ACC112 (cell line): ENCODE data around the gene PCSK6.

Source experiments
- H2AFZ ChIP-seq: fragments of 200-600 bp; sonication (generic); one replicate; pipeline ENCODE4 v1.6.0; 2017; ENCODE audit warnings: antibody characterized with exemption, low read length; ENCODE audit not compliant: unreplicated experiment
- H3K27ac ChIP-seq: fragments of 200-600 bp; sonication (generic); 2 replicates; pipeline ENCODE4 v1.5.1; 2014; ENCODE audit warnings: low read depth, mild to moderate bottlenecking, antibody characterized with exemption, low read length, moderate library complexity
- H3K27me3 ChIP-seq: fragments of 200-600 bp; sonication (generic); 2 replicates; pipeline ENCODE4 v1.6.1; 2014; ENCODE audit warnings: mild to moderate bottlenecking, antibody characterized with exemption, low read length, moderate library complexity, mixed read lengths; ENCODE audit not compliant: insufficient read depth
- H3K36me3 ChIP-seq: fragments of 200-600 bp; sonication (generic); 2 replicates; pipeline ENCODE4 v1.6.1; 2016; ENCODE audit warnings: mild to moderate bottlenecking, antibody characterized with exemption, low read length, moderate library complexity, mixed read lengths; ENCODE audit not compliant: insufficient read depth
- H3K4me1 ChIP-seq: fragments of 200-600 bp; sonication (generic); one replicate; pipeline ENCODE4 v1.6.1; 2016; ENCODE audit warnings: low read length, mixed read lengths; ENCODE audit not compliant: insufficient read depth, unreplicated experiment, control insufficient read depth
- H3K4me3 ChIP-seq: fragments of 200-600 bp; sonication (generic); 2 replicates; pipeline ENCODE4 v1.5.1; 2014; ENCODE audit warnings: mild to moderate bottlenecking, low read depth, low read length
- H3K79me2 ChIP-seq: fragments of 200-600 bp; sonication (generic); one replicate; pipeline ENCODE4 v1.6.0; 2016; ENCODE audit warnings: low read length; ENCODE audit not compliant: control insufficient read depth, unreplicated experiment, insufficient read depth

Gene PCSK6

GRCh38 chr15:101506491-101506890 lies 17.0 kb upstream of the PCSK6 start:
- no peak overlapping the region for H3K4me3 ChIP-seq
- peaks cover 9% of the 10 kb centered on the region for H3K27me3 ChIP-seq
- H3K79me2 ChIP-seq: no peaks in the 10 kb centered on the region
- H2AFZ ChIP-seq: no peak overlapping the region
- no peaks in the 10 kb centered on the region for H3K36me3 ChIP-seq
- H3K27ac ChIP-seq: no peak overlapping the region
- H3K4me1 ChIP-seq: no peaks in the 10 kb centered on the region

GRCh38 chr15:101505610-101506337 lies 16.3 kb upstream of the PCSK6 start:
- Histone ChIP-seq H3K27me3 (peaks cover 9% of the 10 kb centered on the region), H2AFZ (no peak overlapping the region), H3K27ac (no peak overlapping the region), H3K79me2 (no peaks in the 10 kb centered on the region), H3K4me1 (no peaks in the 10 kb centered on the region), H3K4me3 (no peak overlapping the region), H3K36me3 (no peaks in the 10 kb centered on the region)

DNA sequence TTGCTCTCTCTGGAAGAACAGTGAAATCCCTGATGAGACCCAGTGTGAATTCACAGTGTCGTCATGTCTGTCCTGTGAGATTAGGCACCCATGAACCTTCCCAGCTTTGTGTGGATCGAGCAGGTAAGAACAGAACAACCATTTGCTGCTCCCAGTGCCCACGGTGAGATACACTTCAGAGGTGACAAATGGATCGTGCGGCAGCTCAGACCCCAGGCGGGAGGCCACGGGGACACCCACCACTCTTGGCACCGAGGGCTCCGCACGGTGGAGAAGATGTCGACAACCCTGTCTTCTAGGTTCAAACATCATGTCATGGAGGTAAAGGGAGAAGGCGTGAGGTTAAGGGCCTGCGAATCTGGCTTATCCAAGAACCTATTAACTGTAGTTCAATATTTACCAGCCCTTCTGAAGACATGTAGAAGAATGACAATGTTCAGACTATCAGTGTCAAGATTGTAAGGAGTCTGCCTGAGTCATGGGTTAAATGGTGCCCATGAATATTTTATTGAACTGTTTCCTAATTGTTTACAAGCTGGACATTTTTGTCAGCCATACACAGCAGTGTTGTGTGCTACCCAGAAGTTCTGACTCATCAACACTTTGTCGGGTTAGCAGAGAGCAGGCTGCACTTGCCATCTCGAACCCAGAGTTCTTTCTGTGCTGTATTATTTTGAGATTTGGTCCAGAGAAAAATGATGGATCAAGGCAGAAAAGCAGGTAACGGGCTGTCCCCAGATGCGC lies 15.5 kb upstream of the PCSK6 start:
- Histone ChIP-seq H3K27me3 (peaks cover 6% of the 10 kb centered on the region), H3K4me1 (no peaks in the 10 kb centered on the region), H2AFZ (no peak overlapping the region)

DNA sequence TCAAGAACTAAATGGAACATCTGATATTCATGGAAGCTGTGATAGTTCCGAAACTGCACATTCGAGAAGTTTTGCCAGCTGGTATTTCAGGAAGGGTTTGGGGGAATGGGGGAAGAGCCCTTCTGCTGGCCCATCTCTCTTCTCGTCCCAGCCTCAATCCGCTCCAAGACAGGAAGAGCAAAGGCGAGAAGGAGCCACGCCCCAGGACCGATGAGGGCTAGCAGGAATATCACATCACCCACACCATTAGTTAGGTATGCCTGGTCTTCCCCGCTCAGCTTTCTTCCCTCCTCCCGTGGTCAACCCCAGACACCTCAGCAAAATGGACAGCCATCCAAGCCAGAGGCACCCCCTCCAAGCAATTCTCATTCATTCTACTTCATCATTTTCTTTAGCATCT lies 14.9 kb upstream of the PCSK6 start:
- no peaks in the 10 kb centered on the region for H3K79me2 ChIP-seq
- no peaks in the 10 kb centered on the region for H3K4me1 ChIP-seq
- no peak overlapping the region for H3K27ac ChIP-seq
- H3K36me3 ChIP-seq: no peaks in the 10 kb centered on the region
- H3K27me3 ChIP-seq: peaks cover 4% of the 10 kb centered on the region; the same call in 1 of the 2 replicates
- no peak overlapping the region for H3K4me3 ChIP-seq
- H2AFZ ChIP-seq: no peak overlapping the region

More for the DNA sequence above, 15.5 kb upstream of the PCSK6 start:
- no peak overlapping the region for H3K4me3 ChIP-seq
- no peaks in the 10 kb centered on the region for H3K79me2 ChIP-seq
- H3K36me3 ChIP-seq: no peaks in the 10 kb centered on the region
- no peak overlapping the region for H3K27ac ChIP-seq

DNA sequence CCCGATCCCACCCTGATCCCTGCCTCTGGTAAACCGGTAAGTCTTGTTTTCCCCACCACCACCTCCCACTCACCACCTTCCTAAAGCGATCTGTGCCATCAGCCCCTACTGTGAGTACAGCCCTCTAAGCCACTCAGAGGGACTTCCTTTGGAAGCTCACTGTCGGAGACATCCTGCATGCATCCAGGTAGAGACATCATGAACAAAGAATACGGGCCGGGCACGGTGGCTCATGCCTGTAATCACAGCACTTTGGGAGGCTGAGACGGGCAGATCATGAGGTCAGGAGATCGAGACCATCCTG lies 13.7 kb upstream of the PCSK6 start:
- Histone ChIP-seq H3K4me1 (no peaks in the 10 kb centered on the region), H3K36me3 (no peaks in the 10 kb centered on the region), H3K27ac (no peak overlapping the region), H2AFZ (no peak overlapping the region), H3K27me3 (no peaks in the 10 kb centered on the region), H3K79me2 (no peaks in the 10 kb centered on the region), H3K4me3 (no peak overlapping the region)

DNA sequence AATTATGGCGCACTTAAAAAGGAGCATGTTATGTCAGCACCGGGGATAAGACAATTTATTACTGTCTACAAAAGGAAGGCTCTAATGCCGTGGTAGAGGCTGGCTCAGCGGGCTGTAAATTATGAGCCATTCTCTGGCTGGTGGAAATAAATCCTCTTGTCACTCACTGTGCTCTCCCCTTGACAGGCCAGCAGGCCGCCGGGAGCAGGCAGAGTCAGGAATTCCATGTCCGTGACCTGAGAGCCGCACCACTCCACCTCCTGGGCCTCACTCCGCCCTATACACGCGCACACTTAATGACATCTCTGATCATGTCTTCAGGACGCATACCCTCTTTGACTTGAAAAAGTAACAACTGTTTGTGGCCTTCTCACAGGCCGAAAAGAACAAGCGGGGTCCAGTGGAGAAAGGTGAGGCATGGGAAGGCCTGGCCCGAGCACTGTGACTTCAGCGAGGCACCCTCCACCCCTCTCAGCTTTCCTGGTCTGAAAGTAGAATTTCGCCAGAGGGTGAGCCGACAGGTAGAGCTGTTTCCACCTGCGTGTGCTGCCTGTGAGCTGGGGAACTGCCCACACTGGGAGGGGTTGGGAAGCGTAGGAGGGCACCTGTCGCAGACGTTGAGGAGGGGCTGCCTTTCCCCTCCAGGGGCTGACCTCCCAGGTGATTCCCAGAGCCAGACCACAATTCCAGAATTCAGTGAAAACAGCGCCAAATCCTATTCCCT lies 13.2 kb upstream of the PCSK6 start:
- H3K4me3 ChIP-seq: no peak overlapping the region
- H3K27ac ChIP-seq: no peak overlapping the region
- H3K4me1 ChIP-seq: no peaks in the 10 kb centered on the region
- no peaks in the 10 kb centered on the region for H3K27me3 ChIP-seq
- no peaks in the 10 kb centered on the region for H3K79me2 ChIP-seq
- H3K36me3 ChIP-seq: no peaks in the 10 kb centered on the region
- no peak overlapping the region for H2AFZ ChIP-seq

DNA sequence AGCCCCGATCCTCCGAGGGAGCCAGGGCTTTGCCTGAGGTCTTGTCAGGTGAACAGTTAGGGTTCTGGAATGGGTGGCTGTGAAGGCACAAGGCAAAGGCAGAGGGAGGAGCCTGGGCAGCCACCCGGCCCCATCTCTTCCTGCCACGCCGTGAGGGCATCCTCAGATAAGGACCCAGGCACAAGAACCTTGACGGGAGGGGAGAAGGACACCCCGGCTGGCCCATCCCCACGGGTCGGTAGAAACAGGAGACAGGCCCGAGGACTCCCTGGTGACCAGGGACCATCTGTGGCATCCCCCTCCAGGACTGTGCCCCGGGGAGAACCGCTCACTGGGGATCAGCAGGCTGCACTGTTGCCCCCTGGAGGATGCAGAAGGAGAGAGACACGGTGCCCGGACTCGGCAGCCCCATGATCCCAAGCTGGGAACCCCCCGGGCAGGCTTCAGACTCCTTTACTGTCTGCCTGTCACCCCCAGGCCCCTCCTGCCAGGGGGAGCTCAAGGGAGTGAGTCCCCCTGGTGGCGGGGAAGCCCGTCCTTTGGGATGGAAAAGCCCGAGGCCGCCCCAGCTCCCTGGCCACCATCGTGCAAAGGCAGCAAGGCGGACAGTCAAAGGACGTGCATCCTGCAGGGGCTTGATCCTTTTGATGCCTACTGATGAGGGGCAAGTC lies 12.3 kb upstream of the PCSK6 start:
- H3K4me3 ChIP-seq: no peak overlapping the region

GRCh38 chr15:101500865-101501551 lies 11.5 kb upstream of the PCSK6 start:
- no peaks in the 10 kb centered on the region for H3K36me3 ChIP-seq
- no peaks in the 10 kb centered on the region for H3K4me1 ChIP-seq
- H2AFZ ChIP-seq: no peak overlapping the region
- H3K79me2 ChIP-seq: no peaks in the 10 kb centered on the region
- H3K27ac ChIP-seq: no peak overlapping the region
- H3K27me3 ChIP-seq: peaks cover 11% of the 10 kb centered on the region
- no peak overlapping the region for H3K4me3 ChIP-seq

More for the DNA sequence above, 12.3 kb upstream of the PCSK6 start:
- no peaks in the 10 kb centered on the region for H3K36me3 ChIP-seq
- H3K79me2 ChIP-seq: no peaks in the 10 kb centered on the region
- no peaks in the 10 kb centered on the region for H3K4me1 ChIP-seq
- peaks cover 3% of the 10 kb centered on the region for H3K27me3 ChIP-seq
- no peak overlapping the region for H3K27ac ChIP-seq
- no peak overlapping the region for H2AFZ ChIP-seq

DNA sequence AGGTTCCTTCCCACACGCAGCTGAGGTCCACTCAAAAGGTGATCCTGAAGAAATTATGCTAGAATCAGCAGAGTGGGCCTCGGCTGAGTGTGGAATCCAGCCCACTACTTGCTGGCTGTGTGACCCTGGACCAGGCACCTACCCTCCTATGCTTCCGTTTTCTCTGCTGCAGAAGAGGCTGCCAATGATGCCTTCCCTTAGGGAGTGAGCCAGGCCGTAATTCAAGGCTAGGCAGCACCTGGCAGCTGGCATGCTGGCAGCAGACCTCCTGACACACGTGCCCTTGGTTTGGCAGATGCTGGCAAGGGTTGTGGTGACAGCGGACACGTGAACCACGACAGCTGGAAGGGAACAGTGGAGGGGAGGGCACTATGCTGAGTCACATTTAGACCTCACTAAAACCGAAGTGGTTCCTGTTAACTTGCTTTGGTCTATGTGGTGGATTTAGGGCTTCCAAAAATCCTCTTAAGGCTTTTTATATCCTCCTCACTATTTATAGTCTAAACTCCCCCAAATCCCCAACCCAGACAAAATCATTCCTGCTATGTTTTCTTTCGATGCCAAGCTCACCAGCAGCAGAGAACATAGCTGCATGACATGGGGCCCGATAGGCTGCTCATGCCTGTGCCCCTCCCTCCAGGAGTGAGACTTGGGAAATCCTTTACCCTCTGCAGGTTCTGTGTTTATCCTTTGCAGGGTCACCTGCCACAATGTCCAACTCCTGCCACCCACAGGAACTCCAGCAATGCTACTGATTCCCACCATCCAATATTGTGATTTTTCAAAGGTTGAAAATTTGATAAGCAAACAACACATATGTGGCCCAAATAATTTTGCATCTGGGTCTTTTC lies 10.6 kb upstream of the PCSK6 start:
- Histone ChIP-seq H3K27me3 (peaks cover 20% of the 10 kb centered on the region), H3K27ac (no peak overlapping the region), H2AFZ (no peak overlapping the region), H3K79me2 (no peaks in the 10 kb centered on the region), H3K4me3 (no peak overlapping the region), H3K36me3 (no peaks in the 10 kb centered on the region), H3K4me1 (no peaks in the 10 kb centered on the region)
